NCI-H446 treated with DMSO at 0.1 percent for 48 hours (cell line): ENCODE measurements around the gene CPN2.

Experiments
- DNase-seq: peaks from one replicate; lab custom pipeline; 2025; lab: John Stamatoyannopoulos, UW

CPN2 gene

GRCh38 chr3:194351080-194351672 is at the start of gene CPN2:
Gene CPN2, minus strand, starts transcription at chr3:194351328. Its CDS starts 8,626 bp downstream, at chr3:194342702.
- no peak for DNase-seq

GRCh38 chr3:194399874-194400411 is 48.8 kb upstream of the CPN2 start:
- DNase-seq: no peak

GRCh38 chr3:194399166-194399565 is 48.0 kb upstream of the CPN2 start, which contains the start of gene GP5:
Gene GP5, minus strand, starts transcription at chr3:194399266. Its CDS starts 984 bp downstream, at chr3:194398282.
- no peak for DNase-seq

- no peak for DNase-seq
Measured at GRCh38 chr3:194397757-194398312, 46.7 kb upstream of the CPN2 start.

GRCh38 chr3:194396859-194397756 is 46.0 kb upstream of the CPN2 start:
- no peak for DNase-seq

GRCh38 chr3:194396539-194396858 is 45.4 kb upstream of the CPN2 start:
- no peak for DNase-seq

- DNase-seq: no peak
Measured at GRCh38 chr3:194395778-194396538, 44.8 kb upstream of the CPN2 start.

- no peak for DNase-seq
Measured at GRCh38 chr3:194395212-194395611, 44.1 kb upstream of the CPN2 start.

GRCh38 chr3:194392576-194392975 is 41.4 kb upstream of the CPN2 start:
- no peak for DNase-seq

GRCh38 chr3:194390835-194391234 is 39.7 kb upstream of the CPN2 start:
- DNase-seq: no peak

GRCh38 chr3:194389269-194389668 is 38.1 kb upstream of the CPN2 start:
- no peak for DNase-seq

GRCh38 chr3:194387926-194388418 is 36.8 kb upstream of the CPN2 start:
- DNase-seq: no peak

- DNase-seq: no peak
Measured at GRCh38 chr3:194387276-194387675, 36.1 kb upstream of the CPN2 start.

GRCh38 chr3:194386648-194387047 is 35.5 kb upstream of the CPN2 start:
- DNase-seq: no peak

GRCh38 chr3:194386066-194386465 is 34.9 kb upstream of the CPN2 start:
- no peak for DNase-seq

GRCh38 chr3:194384569-194385001 is 33.5 kb upstream of the CPN2 start:
- no peak for DNase-seq

- no peak for DNase-seq
Measured at GRCh38 chr3:194384156-194384555, 33.0 kb upstream of the CPN2 start.

- DNase-seq: no peak
Measured at GRCh38 chr3:194383276-194383940, 32.3 kb upstream of the CPN2 start.

- DNase-seq: no peak
Measured at GRCh38 chr3:194382892-194383223, 31.7 kb upstream of the CPN2 start.

- DNase-seq: no peak
Measured at GRCh38 chr3:194382196-194382891, 31.2 kb upstream of the CPN2 start.

GRCh38 chr3:194381460-194381875 is 30.3 kb upstream of the CPN2 start:
- no peak for DNase-seq
